PC-9 (cell line): Measurements from ENCODE around the gene JAK3. TPM values are rescaled to one million over a fixed set of nuclear protein-coding genes. Genes with fewer than 3 reads are reported as not detected.

ENCODE experiments used
- BruUV-seq: library from RNA; stranded (reverse); fragments of 400-500 nt; replicated peaks from 2 replicates; lab custom pipeline; 2021; lab: Mats Ljungman, UMichigan
- CTCF ChIA-PET: fragments of 300-600 bp; sonication (Branson Sonifier 250); formaldehyde crosslinking; loops from one replicate; lab custom pipeline; 2022; ENCODE audit warnings: antibody characterized with exemption; lab: Charles Lee
- POLR2A ChIA-PET: fragments of 300-600 bp; sonication (Branson Sonifier 250); formaldehyde crosslinking; loops from one replicate; lab custom pipeline; 2022; ENCODE audit warnings: antibody characterized with exemption; ENCODE audit not compliant: unreplicated experiment; lab: Charles Lee
- DNase-seq, 2 experiments: peaks; one replicate each; pipeline versions ENCODE4 v3.0.0 to v3.0.0-alpha.2; 2015 to 2022; ENCODE audit warnings: mixed read lengths in 1 of 2
- H2AFZ ChIP-seq: fragments of 200-600 bp; sonication (generic); 2 replicates; pipeline ENCODE4 v1.8.1; 2017; ENCODE audit warnings: antibody characterized with exemption
- H3F3A ChIP-seq: fragments of 200-600 bp; sonication (generic); 2 replicates; pipeline ENCODE4 v1.8.1; 2017; ENCODE audit warnings: antibody characterized with exemption, mild to moderate bottlenecking, low read depth; ENCODE audit not compliant: insufficient read depth
- H3K27ac ChIP-seq: fragments of 200-600 bp; sonication (generic); 2 replicates; pipeline ENCODE4 v1.6.1; 2016; ENCODE audit warnings: mixed run types
- H3K27me3 ChIP-seq: fragments of 200-600 bp; sonication (generic); 2 replicates; pipeline ENCODE4 v1.6.1; 2016; ENCODE audit warnings: low read depth, mixed run types; ENCODE audit not compliant: insufficient read depth
- H3K36me3 ChIP-seq: fragments of 200-600 bp; sonication (generic); 2 replicates; pipeline ENCODE4 v1.6.1; 2016; ENCODE audit warnings: low read depth, mixed run types
- H3K4me1 ChIP-seq: fragments of 200-600 bp; sonication (generic); replicated peaks from 2 replicates; pipeline ENCODE4 v1.6.1; 2016; ENCODE audit warnings: mixed run types; ENCODE audit not compliant: insufficient read depth
- H3K4me2 ChIP-seq: fragments of 200-600 bp; sonication (generic); 2 replicates; pipeline ENCODE4 v1.6.1; 2017; ENCODE audit warnings: mixed run types
- H3K4me3 ChIP-seq: fragments of 200-600 bp; sonication (generic); 2 replicates; pipeline ENCODE4 v1.6.1; 2016; ENCODE audit warnings: mixed run types
- H3K79me2 ChIP-seq: fragments of 200-600 bp; sonication (generic); 2 replicates; pipeline ENCODE4 v1.6.1; 2017; ENCODE audit warnings: low read depth, mixed run types
- H3K9me2 ChIP-seq: fragments of 200-600 bp; sonication (generic); 2 replicates; pipeline ENCODE4 v1.8.1; 2017; ENCODE audit warnings: mild to moderate bottlenecking; ENCODE audit not compliant: insufficient read depth
- H3K9me3 ChIP-seq: fragments of 200-600 bp; sonication (generic); 2 replicates; pipeline ENCODE4 v1.8.1; 2016; ENCODE audit warnings: low read depth; ENCODE audit not compliant: insufficient read depth
- H4K20me1 ChIP-seq: fragments of 200-600 bp; sonication (generic); 2 replicates; pipeline ENCODE4 v1.8.1; 2017; ENCODE audit not compliant: insufficient read depth
- CTCF ChIP-seq: fragments of 200-600 bp; sonication (generic); conservative IDR thresholded peaks from 2 replicates; pipeline ENCODE4 v1.6.1; 2017; ENCODE audit warnings: mixed run types, antibody characterized with exemption, mild to moderate bottlenecking, moderate library complexity
- EZH2 ChIP-seq: fragments of 200-600 bp; sonication (generic); IDR thresholded peaks from 2 replicates; pipeline ENCODE4 v1.8.0; 2017; ENCODE audit warnings: antibody characterized with exemption, low read depth
- intact Hi-C: fragments of 100-400 bp; cut with micrococcal nuclease; formaldehyde crosslinking; loops from one replicate; pipeline ENCODE4 v1.10.0; 2022; ENCODE audit not compliant: unreplicated experiment
- total RNA-seq: library from RNA; stranded (reverse); gene quantifications from 2 replicates; pipeline ENCODE4 v1.2.3, GENCODE V29; 2021

The JAK3 gene
- total RNA-seq, 1 experiment from 2014 or later: 13.5 TPM

DNA sequence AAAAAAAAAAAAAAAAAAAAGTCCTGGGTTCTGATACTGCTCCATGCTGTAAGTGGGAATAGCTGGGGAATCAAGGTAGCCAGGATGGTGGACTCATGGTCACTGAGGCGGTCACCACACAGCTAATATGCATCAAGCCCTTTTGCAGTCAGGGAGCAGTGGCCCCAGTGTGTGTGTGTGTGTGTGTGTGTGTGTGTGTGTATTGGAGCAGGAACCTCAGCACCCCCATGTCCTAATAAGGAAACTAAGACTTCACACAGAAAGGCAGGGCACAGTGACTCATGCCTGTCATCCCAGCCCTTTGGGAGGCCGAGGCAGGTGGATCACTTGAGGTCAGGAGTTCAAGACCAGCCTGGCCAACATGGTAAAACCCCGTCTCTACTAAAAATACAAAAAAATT is 40.8 kb downstream of the JAK3 start:
- Histone ChIP-seq H3K4me2 (no peak overlapping the region), H3K4me1 (no peaks in the 10 kb centered on the region), H3K36me3 (peaks cover 24% of the 10 kb centered on the region; the same call in 1 of the 2 replicates), H3K27ac (no peak overlapping the region), H3F3A (peaks cover 40% of the 10 kb centered on the region; the same call in 1 of the 2 replicates), H3K9me2 (no peaks in the 10 kb centered on the region), H3K4me3 (no peak overlapping the region), H3K9me3 (no peaks in the 10 kb centered on the region), H3K27me3 (no peaks in the 10 kb centered on the region), H4K20me1 (peaks cover 86% of the 10 kb centered on the region), H3K79me2 (peaks cover 68% of the 10 kb centered on the region), H2AFZ (no peak overlapping the region)
- DNase-seq: peak in 1 of 2 experiments; percentile 38
- no TSS peak for BruUV-seq
- intact Hi-C loops: no loop called here
- CTCF ChIA-PET: no interaction called here
- POLR2A ChIA-PET: no interaction called here
- TF ChIP-seq EZH2 (no peak), CTCF (no peak)

- peak in 1 of 2 experiments; percentile 16 for DNase-seq
- Histone ChIP-seq H3K27me3 (no peaks in the 10 kb centered on the region), H4K20me1 (peaks cover 86% of the 10 kb centered on the region), H3K27ac (no peak overlapping the region), H2AFZ (no peak overlapping the region), H3K36me3 (peaks cover 21% of the 10 kb centered on the region; the same call in 1 of the 2 replicates), H3K79me2 (peaks cover 84% of the 10 kb centered on the region), H3K4me1 (0 out of 2 replicates have a peak, but pooled peaks cover 1% of the 10 kb centered on the region), H3F3A (peaks cover 33% of the 10 kb centered on the region; the same call in 1 of the 2 replicates), H3K9me3 (no peaks in the 10 kb centered on the region), H3K4me3 (no peak overlapping the region), H3K4me2 (no peak overlapping the region), H3K9me2 (no peaks in the 10 kb centered on the region)
- POLR2A ChIA-PET: no interaction called here
- no TSS peak for BruUV-seq
- TF ChIP-seq CTCF (no peak), EZH2 (no peak)
- intact Hi-C loops: no loop called here
- CTCF ChIA-PET: no interaction called here
These were observed 42.4 kb downstream of the JAK3 start for GRCh38 chr19:17805427-17805826.

DNA sequence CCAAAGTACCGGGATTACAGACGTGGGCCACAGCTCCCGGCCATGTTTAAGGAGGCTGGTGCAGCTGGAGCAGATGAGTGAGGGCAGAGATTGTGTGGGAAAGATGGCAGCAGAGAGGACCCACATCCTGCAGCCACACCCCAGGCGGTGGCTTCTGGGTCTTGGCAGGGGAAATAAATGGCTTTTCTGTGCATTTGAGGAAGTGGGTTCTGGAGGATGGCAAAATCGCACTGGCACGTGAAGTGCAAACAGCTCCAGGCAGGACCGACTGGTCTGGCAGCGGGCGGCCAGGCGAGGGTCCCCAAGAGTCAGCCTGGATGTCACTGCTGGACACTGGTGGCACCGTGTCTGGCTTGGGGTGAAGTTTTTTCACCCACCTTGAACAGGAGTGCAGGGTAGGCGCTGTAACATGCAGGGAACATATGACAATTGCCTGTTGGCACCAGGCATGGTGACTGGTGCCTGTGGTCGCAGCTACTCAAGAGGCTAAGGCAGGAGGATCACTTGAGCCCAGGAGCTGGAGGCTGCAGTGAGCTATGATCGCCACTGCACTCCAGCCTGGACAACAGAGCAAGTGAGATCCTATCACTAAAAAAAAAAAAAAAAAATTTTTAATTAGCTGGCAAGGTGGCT is 44.4 kb downstream of the JAK3 start:
- Histone ChIP-seq H2AFZ (no peak overlapping the region), H3K27me3 (no peaks in the 10 kb centered on the region), H4K20me1 (peaks cover 74% of the 10 kb centered on the region), H3K9me3 (no peaks in the 10 kb centered on the region), H3K4me2 (no peak overlapping the region), H3K27ac (no peak overlapping the region), H3K4me3 (no peak overlapping the region), H3K36me3 (peaks cover 18% of the 10 kb centered on the region; the same call in 1 of the 2 replicates), H3K4me1 (peaks cover 15% of the 10 kb centered on the region), H3K79me2 (peaks cover 95% of the 10 kb centered on the region), H3F3A (peaks cover 35% of the 10 kb centered on the region; the same call in 1 of the 2 replicates), H3K9me2 (no peaks in the 10 kb centered on the region)
- no TSS peak for BruUV-seq
- DNase-seq: peak in 1 of 2 experiments; percentile 5
- TF ChIP-seq EZH2 (no peak), CTCF (no peak)
- ChIA-PET CTCF (interaction anchor here (0.6 kb wide), 1 partner anchor 129 kb away, joined by 3 read pairs; no protein-coding TSS in a partner anchor), POLR2A (interaction anchor here (0.7 kb wide), 1 partner anchor 291 kb away, joined by 9 read pairs; no protein-coding TSS in a partner anchor)
- intact Hi-C loops: no loop called here
